ENCODE results near the gene TXNDC2.

TXNDC2 gene

GRCh38 chr18:9885170-9886004 lies at the start of gene TXNDC2:
TXNDC2 (plus strand) TSS chr18:9885973; CDS start chr18:9886681, 708 bp downstream.
- TF ChIP-seq CTCF (IDR thresholded peaks at IDR 0.05): no peak
- no peak for TF ChIP-seq ZFX (IDR thresholded peaks at IDR 0.05; ENCODE audit: borderline replicate concordance)
- no peak within 1 kb of the TSS for H3K27ac ChIP-seq

GRCh38 chr18:9838144-9838877 lies 47.5 kb upstream of the TXNDC2 start:
- TF ChIP-seq ZFX (IDR thresholded peaks at IDR 0.05; ENCODE audit: borderline replicate concordance) (no peak), CTCF (IDR thresholded peaks at IDR 0.05) (no peak)
- no peak overlapping the region for H3K27ac ChIP-seq

- no peak for TF ChIP-seq ZFX (IDR thresholded peaks at IDR 0.05; ENCODE audit: borderline replicate concordance)
- TF ChIP-seq CTCF (IDR thresholded peaks at IDR 0.05): no peak
- no peak overlapping the region for H3K27ac ChIP-seq
These were observed 46.6 kb upstream of the TXNDC2 start for GRCh38 chr18:9839211-9839610.

GRCh38 chr18:9839853-9840252 lies 45.9 kb upstream of the TXNDC2 start:
- TF ChIP-seq ZFX (IDR thresholded peaks at IDR 0.05; ENCODE audit: borderline replicate concordance) (no peak), CTCF (IDR thresholded peaks at IDR 0.05) (no peak)
- no peak overlapping the region for H3K27ac ChIP-seq

GRCh38 chr18:9841752-9842151 lies 44.0 kb upstream of the TXNDC2 start:
- no peak overlapping the region for H3K27ac ChIP-seq
- TF ChIP-seq ZFX (IDR thresholded peaks at IDR 0.05; ENCODE audit: borderline replicate concordance): no peak
- no peak for TF ChIP-seq CTCF (IDR thresholded peaks at IDR 0.05)

- no peak for TF ChIP-seq CTCF (IDR thresholded peaks at IDR 0.05)
- TF ChIP-seq ZFX (IDR thresholded peaks at IDR 0.05; ENCODE audit: borderline replicate concordance): no peak
- no peak overlapping the region for H3K27ac ChIP-seq
These were observed 43.3 kb upstream of the TXNDC2 start for GRCh38 chr18:9842448-9842847.

GRCh38 chr18:9845256-9845655 lies 40.5 kb upstream of the TXNDC2 start:
- no peak for TF ChIP-seq CTCF (IDR thresholded peaks at IDR 0.05)
- no peak for TF ChIP-seq ZFX (IDR thresholded peaks at IDR 0.05; ENCODE audit: borderline replicate concordance)
- H3K27ac ChIP-seq: no peak overlapping the region
